HepG2 (cell line): ENCODE data around the gene MGLL.

Experiments used
- FOXA3 ChIP-seq: IDR thresholded peaks from 2 replicates; pipeline ENCODE4 v1.6.1; 2016; ENCODE audit warnings: missing genetic modification reagents, missing compliant biosample characterization
- RAD21 ChIP-seq: fragments of 450-650 bp; formaldehyde crosslinking; IDR thresholded peaks from 2 replicates; pipeline ENCODE4 v1.5.0; 2020; ENCODE audit warnings: mild to moderate bottlenecking
- RFX5 ChIP-seq: IDR thresholded peaks from 2 replicates; pipeline ENCODE4 v1.6.1; 2011; ENCODE audit warnings: low read depth, low read length, improper control_type of control experiment
- ZBTB21 ChIP-seq: sonication (generic); formaldehyde crosslinking; IDR thresholded peaks from 2 replicates; pipeline ENCODE4 v1.4.0; 2020; ENCODE audit warnings: missing genetic modification reagents

- TF ChIP-seq RFX5 (no peak), FOXA3 (CRISPR knock-in tag) (no peak), ZBTB21 (no peak), RAD21 (CRISPR knock-in tag) (no peak)
These were observed 55.2 kb downstream of the MGLL start for GRCh38 chr3:127767126-127767525.
